Parathyroid adenoma (tissue), 2 donors: ENCODE measurements around the gene CDH13.

Experiments
- H2AFZ ChIP-seq: fragments of 300-600 bp; sonication (generic); one replicate; pipeline ENCODE4 v1.7.0; 2017; ENCODE audit warnings: antibody characterized with exemption, mild to moderate bottlenecking
- H3K27ac ChIP-seq: fragments of 300-600 bp; sonication (generic); one replicate; pipeline ENCODE4 v1.7.0; 2017
- H3K27me3 ChIP-seq: fragments of 300-600 bp; sonication (generic); one replicate; pipeline ENCODE4 v1.7.0; 2017; ENCODE audit warnings: low read length; ENCODE audit not compliant: control insufficient read depth, insufficient read depth
- H3K36me3 ChIP-seq: fragments of 300-600 bp; sonication (generic); one replicate; pipeline ENCODE4 v1.7.0; 2017; ENCODE audit warnings: low read length; ENCODE audit not compliant: control insufficient read depth, insufficient read depth
- H3K4me1 ChIP-seq: fragments of 300-600 bp; sonication (generic); one replicate; pipeline ENCODE4 v1.7.0; 2017; ENCODE audit warnings: control low read depth
- H3K4me2 ChIP-seq: fragments of 300-600 bp; sonication (generic); one replicate; pipeline ENCODE4 v1.7.0; 2017; ENCODE audit warnings: low read length
- H3K4me3 ChIP-seq: fragments of 300-600 bp; sonication (generic); one replicate; pipeline ENCODE4 v1.7.0; 2017; ENCODE audit warnings: low read depth, low read length
- H3K79me2 ChIP-seq: fragments of 300-600 bp; sonication (generic); one replicate; pipeline ENCODE4 v1.7.0; 2017; ENCODE audit warnings: control low read depth
- H3K9ac ChIP-seq: fragments of 300-600 bp; sonication (generic); one replicate; pipeline ENCODE4 v1.7.0; 2017; ENCODE audit warnings: mild to moderate bottlenecking
- H3K9me3 ChIP-seq: fragments of 300-600 bp; sonication (generic); one replicate; pipeline ENCODE4 v1.7.0; 2017; ENCODE audit warnings: low read length; ENCODE audit not compliant: control insufficient read depth
- CTCF ChIP-seq: fragments of 300-600 bp; sonication (generic); IDR thresholded peaks from one replicate; pipeline ENCODE4 v1.7.0; 2017; ENCODE audit warnings: antibody characterized with exemption, mild to moderate bottlenecking
- donor health status: primary hyperparathyroidism.

Gene CDH13

DNA sequence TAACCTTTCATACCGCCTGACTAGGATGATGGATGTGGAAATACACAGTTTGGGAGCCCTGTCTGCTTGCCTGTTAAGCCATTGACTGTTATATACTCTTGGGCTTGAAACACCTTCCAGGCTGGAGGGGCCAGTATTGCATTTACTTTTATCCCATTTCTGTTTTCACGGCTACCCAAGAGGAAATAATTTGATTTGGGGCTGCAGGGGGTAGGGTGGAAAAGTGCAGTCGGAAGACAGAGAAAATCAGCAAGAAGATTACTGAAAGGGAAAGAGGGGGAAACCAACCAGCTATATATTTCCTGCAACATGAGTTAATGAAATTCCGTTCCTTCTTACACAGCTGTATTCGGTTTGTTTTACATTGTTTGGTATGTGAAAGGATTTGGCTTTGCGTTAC is 202.5 kb downstream of the CDH13 start:
- no peak overlapping the region for H3K27ac ChIP-seq
- H3K36me3 ChIP-seq: no peaks in the 10 kb centered on the region
- no peak overlapping the region for H2AFZ ChIP-seq
- H3K27me3 ChIP-seq: no peaks in the 10 kb centered on the region
- no peak overlapping the region for H3K4me2 ChIP-seq
- no peaks in the 10 kb centered on the region for H3K79me2 ChIP-seq
- H3K4me1 ChIP-seq: no peaks in the 10 kb centered on the region
- no peak overlapping the region for H3K4me3 ChIP-seq
- no peak overlapping the region for H3K9ac ChIP-seq
- H3K9me3 ChIP-seq: no peaks in the 10 kb centered on the region
- no peak for TF ChIP-seq CTCF

DNA sequence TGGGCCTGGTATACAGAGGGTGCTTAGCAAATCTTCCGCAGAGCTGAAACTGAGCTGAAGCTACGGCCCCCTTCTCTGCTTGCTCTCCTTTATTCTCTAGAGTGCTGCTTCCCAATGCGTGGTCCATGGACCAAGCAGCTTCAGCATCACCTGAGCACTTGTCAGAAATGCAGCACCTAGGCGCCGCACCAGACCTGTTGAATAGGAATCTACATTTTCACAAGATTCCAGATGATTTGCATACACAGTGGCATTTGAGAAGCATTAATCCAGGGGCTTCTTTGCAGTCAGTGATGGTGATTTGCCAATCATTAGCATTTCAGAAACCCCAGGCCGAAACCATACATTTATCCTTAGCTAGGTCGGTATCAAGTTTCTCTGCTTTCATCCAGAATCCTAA is 204.2 kb downstream of the CDH13 start:
- no peaks in the 10 kb centered on the region for H3K4me1 ChIP-seq
- H2AFZ ChIP-seq: no peak overlapping the region
- H3K27me3 ChIP-seq: no peaks in the 10 kb centered on the region

DNA sequence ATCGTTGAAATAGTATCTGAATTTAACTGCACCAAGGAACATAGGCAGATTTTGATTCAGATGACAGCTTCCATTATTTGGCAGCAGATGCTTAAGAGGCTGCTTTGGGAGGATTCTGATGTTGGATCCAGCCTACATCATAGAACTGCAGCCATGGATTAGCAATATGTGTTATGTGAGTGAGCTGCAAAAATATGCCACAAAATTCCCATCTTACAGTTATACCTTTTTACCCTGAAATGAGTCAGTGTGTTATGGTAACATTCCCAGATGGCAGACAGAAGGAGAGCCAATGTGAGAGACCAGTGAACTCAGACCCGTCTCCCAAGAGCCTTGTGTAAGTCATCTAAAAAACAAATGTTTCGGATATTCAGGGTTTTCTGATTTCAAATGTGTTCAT is 206.1 kb downstream of the CDH13 start:
- TF ChIP-seq CTCF: no peak
- Histone ChIP-seq H3K79me2 (no peaks in the 10 kb centered on the region), H3K9ac (no peak overlapping the region), H3K36me3 (no peaks in the 10 kb centered on the region), H3K4me3 (no peak overlapping the region), H3K4me2 (no peak overlapping the region), H2AFZ (no peak overlapping the region), H3K27ac (no peak overlapping the region), H3K27me3 (no peaks in the 10 kb centered on the region), H3K9me3 (no peaks in the 10 kb centered on the region), H3K4me1 (no peaks in the 10 kb centered on the region)

More for the DNA sequence above, 204.2 kb downstream of the CDH13 start:
- no peak for TF ChIP-seq CTCF
- no peak overlapping the region for H3K27ac ChIP-seq
- H3K4me2 ChIP-seq: no peak overlapping the region
- no peaks in the 10 kb centered on the region for H3K79me2 ChIP-seq
- H3K4me3 ChIP-seq: no peak overlapping the region
- no peaks in the 10 kb centered on the region for H3K9me3 ChIP-seq
- no peak overlapping the region for H3K9ac ChIP-seq
- no peaks in the 10 kb centered on the region for H3K36me3 ChIP-seq

GRCh38 chr16:82833378-82833993 is 206.7 kb downstream of the CDH13 start:
- Histone ChIP-seq H3K9me3 (no peaks in the 10 kb centered on the region), H3K4me1 (no peaks in the 10 kb centered on the region), H3K4me2 (no peak overlapping the region), H3K27me3 (no peaks in the 10 kb centered on the region), H3K79me2 (no peaks in the 10 kb centered on the region), H3K9ac (no peak overlapping the region), H3K4me3 (no peak overlapping the region), H3K36me3 (no peaks in the 10 kb centered on the region), H3K27ac (no peak overlapping the region), H2AFZ (no peak overlapping the region)
- TF ChIP-seq CTCF: no peak

- Histone ChIP-seq H3K9ac (no peak overlapping the region), H2AFZ (no peak overlapping the region), H3K4me1 (no peaks in the 10 kb centered on the region), H3K27ac (no peak overlapping the region), H3K27me3 (no peaks in the 10 kb centered on the region), H3K4me2 (no peak overlapping the region), H3K36me3 (no peaks in the 10 kb centered on the region), H3K79me2 (no peaks in the 10 kb centered on the region), H3K4me3 (no peak overlapping the region), H3K9me3 (no peaks in the 10 kb centered on the region)
- TF ChIP-seq CTCF: no peak
These were observed 207.5 kb downstream of the CDH13 start for GRCh38 chr16:82834151-82834815.
